SK-N-SH treated with all-trans-retinoic acid at 6 μM for 48 hours (cell line): ENCODE results near the gene MYOM1.

Experiments used
- ATAC-seq: fragments of 200-7000 bp; cut with Tn5 transposase; 3 replicates; pipeline ENCODE4 v1.9.1; 2020; ENCODE audit warnings: mild to moderate bottlenecking, moderate library complexity
- ARNTL ChIP-seq: fragments of 450-650 bp; formaldehyde crosslinking; IDR thresholded peaks from 2 replicates; pipeline ENCODE4 v1.5.0; 2020; ENCODE audit warnings: low read depth, mild to moderate bottlenecking, moderate library complexity, borderline replicate concordance
- BACH2 ChIP-seq: fragments of 250-450 bp; sonication (Bioruptor Pico); IDR thresholded peaks from 2 replicates; pipeline ENCODE4 v1.9.0; 2021; ENCODE audit warnings: mild to moderate bottlenecking, borderline replicate concordance
- CREB5 ChIP-seq: fragments of 250-450 bp; sonication (Bioruptor Pico); IDR thresholded peaks from 2 replicates; pipeline ENCODE4 v1.5.1; 2020; ENCODE audit warnings: low read depth, mild to moderate bottlenecking, moderate library complexity
- CSDC2 ChIP-seq: fragments of 250-450 bp; sonication (Bioruptor Pico); IDR thresholded peaks from 2 replicates; pipeline ENCODE4 v1.5.0; 2020; ENCODE audit warnings: mild to moderate bottlenecking, moderate library complexity
- CSRNP3 ChIP-seq: fragments of 250-450 bp; sonication (Bioruptor Pico); IDR thresholded peaks from 2 replicates; pipeline ENCODE4 v1.5.1; 2021; ENCODE audit warnings: mild to moderate bottlenecking, moderate library complexity
- ESRRG ChIP-seq: fragments of 250-450 bp; sonication (Bioruptor Pico); IDR thresholded peaks from 2 replicates; pipeline ENCODE4 v1.6.1; 2021; ENCODE audit warnings: mild to moderate bottlenecking
- GLIS3 ChIP-seq: fragments of 250-450 bp; sonication (Bioruptor Pico); IDR thresholded peaks from 2 replicates; pipeline ENCODE4 v1.5.0; 2020; ENCODE audit warnings: mild to moderate bottlenecking, moderate library complexity
- ISL1 ChIP-seq: fragments of 250-450 bp; sonication (Bioruptor Pico); IDR thresholded peaks from 2 replicates; pipeline ENCODE4 v2.1.2; 2022; ENCODE audit warnings: mild to moderate bottlenecking, moderate library complexity
- PATZ1 ChIP-seq: fragments of 250-450 bp; sonication (Bioruptor Pico); IDR thresholded peaks from 2 replicates; pipeline ENCODE4 v1.8.0; 2020; ENCODE audit warnings: mild to moderate bottlenecking, moderate library complexity, borderline replicate concordance
- POU6F1 ChIP-seq: fragments of 250-450 bp; sonication (Bioruptor Pico); IDR thresholded peaks from 2 replicates; pipeline ENCODE4 v1.8.0; 2021; ENCODE audit warnings: low read depth, mild to moderate bottlenecking, moderate library complexity, borderline replicate concordance
- PPARA ChIP-seq: fragments of 250-450 bp; sonication (Bioruptor Pico); IDR thresholded peaks from 2 replicates; pipeline ENCODE4 v1.5.0; 2020; ENCODE audit warnings: mild to moderate bottlenecking, borderline replicate concordance
- RARB ChIP-seq: fragments of 250-450 bp; sonication (Bioruptor Pico); IDR thresholded peaks from 2 replicates; pipeline ENCODE4 v1.8.0; 2021; ENCODE audit warnings: mild to moderate bottlenecking, moderate library complexity
- SNAI2 ChIP-seq: fragments of 250-450 bp; sonication (Bioruptor Pico); IDR thresholded peaks from 2 replicates; pipeline ENCODE4 v1.5.0; 2020; ENCODE audit warnings: mild to moderate bottlenecking, moderate library complexity
- TCF4 ChIP-seq: fragments of 250-450 bp; sonication (Bioruptor Pico); IDR thresholded peaks from 2 replicates; pipeline ENCODE4 v1.8.0; 2021; ENCODE audit warnings: mild to moderate bottlenecking, moderate library complexity, borderline replicate concordance
- TSHZ2 ChIP-seq: fragments of 250-450 bp; sonication (Bioruptor Pico); IDR thresholded peaks from 2 replicates; pipeline ENCODE4 v1.5.0; 2020; ENCODE audit warnings: mild to moderate bottlenecking, moderate library complexity
- ZC3H10 ChIP-seq: fragments of 250-450 bp; sonication (Bioruptor Pico); IDR thresholded peaks from 2 replicates; pipeline ENCODE4 v1.5.1; 2021; ENCODE audit warnings: mild to moderate bottlenecking, moderate library complexity
- ZFP3 ChIP-seq: fragments of 250-450 bp; sonication (Bioruptor Pico); IDR thresholded peaks from 2 replicates; pipeline ENCODE4 v1.5.0; 2020; ENCODE audit warnings: mild to moderate bottlenecking, moderate library complexity
- ZFP30 ChIP-seq: fragments of 450-650 bp; formaldehyde crosslinking; IDR thresholded peaks from 2 replicates; pipeline ENCODE4 v1.5.0; 2022; ENCODE audit warnings: mild to moderate bottlenecking, moderate library complexity
- ZNF565 ChIP-seq: fragments of 450-650 bp; formaldehyde crosslinking; conservative IDR thresholded peaks from 2 replicates; pipeline ENCODE4 v1.5.0; 2020; ENCODE audit warnings: low read depth, mild to moderate bottlenecking, moderate library complexity
- ZNF70 ChIP-seq: fragments of 450-650 bp; formaldehyde crosslinking; IDR thresholded peaks from 2 replicates; pipeline ENCODE4 v1.5.0; 2020; ENCODE audit warnings: mild to moderate bottlenecking, moderate library complexity
- ZNF8 ChIP-seq: fragments of 450-650 bp; formaldehyde crosslinking; IDR thresholded peaks from 2 replicates; pipeline ENCODE4 v1.5.0; 2020; ENCODE audit warnings: mild to moderate bottlenecking, moderate library complexity

Gene MYOM1

GRCh38 chr18:3164381-3164780 lies 55.4 kb downstream of the MYOM1 start:
- no peak for ATAC-seq
- TF ChIP-seq BACH2 (CRISPR knock-in tag) (no peak), ESRRG (CRISPR knock-in tag) (no peak), TSHZ2 (CRISPR knock-in tag) (no peak), ZNF70 (CRISPR knock-in tag) (no peak), CSRNP3 (no peak), ZNF565 (CRISPR knock-in tag) (no peak), CREB5 (CRISPR knock-in tag) (no peak), RARB (CRISPR knock-in tag) (no peak), TCF4 (CRISPR knock-in tag) (no peak), ARNTL (no peak), GLIS3 (CRISPR knock-in tag) (no peak), ZFP3 (CRISPR knock-in tag) (no peak), ZNF8 (CRISPR knock-in tag) (no peak), PATZ1 (CRISPR knock-in tag) (no peak), PPARA (CRISPR knock-in tag) (no peak), ISL1 (no peak), SNAI2 (no peak), CSDC2 (CRISPR knock-in tag) (no peak)
- TF ChIP-seq, all 23 proteins: peak for 0

GRCh38 chr18:3163968-3164367 lies 55.8 kb downstream of the MYOM1 start:
- no peak for TF ChIP-seq ISL1
- TF ChIP-seq CSDC2 (CRISPR knock-in tag): no peak
- TF ChIP-seq POU6F1 (CRISPR knock-in tag): no peak
- no peak for TF ChIP-seq TCF4 (CRISPR knock-in tag)
- no peak for TF ChIP-seq ESRRG (CRISPR knock-in tag)
- TF ChIP-seq CSRNP3: no peak
- TF ChIP-seq PATZ1 (CRISPR knock-in tag): no peak
- no peak for TF ChIP-seq ZFP30 (CRISPR knock-in tag)
- no peak for TF ChIP-seq BACH2 (CRISPR knock-in tag)
- no peak for TF ChIP-seq TSHZ2 (CRISPR knock-in tag)
- no peak for TF ChIP-seq ZNF565 (CRISPR knock-in tag)
- no peak for TF ChIP-seq ARNTL
- TF ChIP-seq ZNF70 (CRISPR knock-in tag): no peak
- TF ChIP-seq RARB (CRISPR knock-in tag): no peak
- no peak for TF ChIP-seq ZNF8 (CRISPR knock-in tag)
- TF ChIP-seq SNAI2: no peak
- TF ChIP-seq PPARA (CRISPR knock-in tag): no peak
- no peak for TF ChIP-seq ZC3H10 (CRISPR knock-in tag)
- no peak for TF ChIP-seq GLIS3 (CRISPR knock-in tag)
- ATAC-seq: no peak
